Measurements from ENCODE around the gene EXOC8. TPM values are rescaled to one million over a fixed set of nuclear protein-coding genes. Genes with fewer than 3 reads are reported as not detected.

EXOC8 gene
- total and polyA plus RNA-seq, 3 experiments from 2014 or later: 3.0 to 16.9 (median 16.8) TPM

DNA sequence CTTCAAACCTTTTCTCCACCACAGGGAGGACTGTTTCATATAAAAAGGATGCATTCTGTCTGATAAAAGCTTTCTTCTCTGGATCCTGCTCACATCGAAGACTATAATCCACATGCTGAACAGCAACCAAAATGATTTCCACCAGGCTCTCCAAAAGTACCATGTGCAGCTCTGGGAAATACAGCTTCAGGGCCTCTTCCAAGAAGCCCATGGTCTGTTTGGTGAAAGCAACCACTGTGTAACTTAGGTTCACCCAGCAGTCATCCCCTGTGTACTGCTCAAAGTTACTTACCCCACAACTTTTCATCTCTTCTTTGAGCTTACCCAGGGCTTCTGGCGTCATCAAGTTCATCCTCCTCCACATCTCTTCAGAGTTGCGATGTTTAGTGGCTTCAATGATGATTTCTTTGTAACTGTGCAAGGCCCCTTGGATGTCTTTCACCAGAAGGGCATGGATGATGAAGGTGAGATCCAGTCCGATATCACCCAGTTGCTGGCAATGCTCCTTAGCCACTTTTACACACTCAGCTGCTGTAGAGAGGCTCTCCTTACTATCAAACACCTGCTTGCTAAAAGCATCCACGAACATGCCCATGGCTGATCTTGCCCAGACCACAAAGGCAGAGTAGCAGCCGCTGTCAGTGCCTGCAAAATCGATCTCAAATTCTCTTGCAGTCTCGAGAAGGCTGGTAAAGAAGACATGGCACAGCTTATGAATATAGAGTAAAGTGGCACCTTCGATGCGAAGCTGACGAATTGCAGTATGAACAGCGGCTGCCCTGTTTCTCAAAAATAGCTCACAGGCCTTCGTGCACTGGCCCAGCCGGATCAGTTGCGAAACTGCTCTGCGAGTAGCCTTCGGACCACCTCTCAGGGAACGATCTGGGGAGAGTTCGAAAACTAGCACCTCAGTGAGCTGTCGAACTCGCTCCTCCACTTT lies 1.7 kb downstream of the EXOC8 start:
- Histone ChIP-seq H3K9me3 (ENCODE audit: low read length) (no peaks in the 10 kb centered on the region), H3K4me1 (ENCODE audit: insufficient read depth, low read length) (peaks cover 56% of the 10 kb centered on the region), H3K27me3 (ENCODE audit: insufficient read depth, low read length, poor library complexity, severe bottlenecking) (no peaks in the 10 kb centered on the region), H3K27ac (ENCODE audit: low read depth, low read length) (peak overlapping the region; percentile 99), H3K36me3 (ENCODE audit: insufficient read depth, low read length) (no peaks in the 10 kb centered on the region), H3K4me3 (ENCODE audit: low read length) (peak overlapping the region; percentile 100)
- Mint-ChIP-seq H3K27me3 (peaks cover 0 to 8% of the 10 kb centered on the region in 2 donors), H3K36me3 (peaks cover 14 to 62% (median 19%) of the 10 kb centered on the region in 3 donors), H3K27ac (peak overlapping the region in 7 of 8 donors; percentile 25 to 89 (median 75)), H3K4me3 (peak overlapping the region; percentile 98 to 100 (median 100)), H3K9me3 (peaks cover 0 to 3% (median 2%) of the 10 kb centered on the region in 5 donors), H3K4me1 (peaks cover 69 to 90% (median 86%) of the 10 kb centered on the region in 3 donors)
- POLR2A ChIA-PET: no interaction called here
- CTCF ChIA-PET: interaction anchor here (0.8 to 1.5 kb wide), 2 partner anchors 20 to 21 kb away, joined by 3 read pairs; no protein-coding TSS in a partner anchor
- DNase-seq: no peak

DNA sequence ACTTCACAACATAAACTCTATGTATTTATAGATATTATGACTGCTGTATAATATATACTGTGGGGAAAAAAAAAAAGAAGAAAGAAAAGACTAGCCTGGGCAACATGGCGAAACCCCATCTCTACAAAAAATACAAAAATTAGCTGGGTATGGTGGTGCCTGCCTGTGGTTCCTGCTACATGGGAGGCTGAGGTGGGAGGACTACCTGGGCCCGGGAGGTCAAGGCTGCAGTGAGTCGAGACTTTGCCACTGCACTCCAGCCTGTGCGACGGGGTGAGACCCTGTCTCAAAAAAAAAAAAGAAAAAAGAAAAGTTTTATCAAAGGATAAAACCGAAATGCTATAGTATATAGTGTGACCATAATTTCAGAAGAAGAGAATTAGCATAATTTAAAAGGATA lies 2.7 kb downstream of the EXOC8 start:
- Histone ChIP-seq H3K4me1 (ENCODE audit: insufficient read depth, low read length) (peaks cover 56% of the 10 kb centered on the region), H3K36me3 (ENCODE audit: insufficient read depth, low read length) (no peaks in the 10 kb centered on the region), H3K27ac (ENCODE audit: low read depth, low read length) (no peak overlapping the region), H3K4me3 (ENCODE audit: low read length) (peak overlapping the region; percentile 10), H3K27me3 (ENCODE audit: insufficient read depth, low read length, poor library complexity, severe bottlenecking) (no peaks in the 10 kb centered on the region), H3K9me3 (ENCODE audit: low read length) (no peaks in the 10 kb centered on the region)
- H3K36me3 Mint-ChIP-seq: peaks cover 11 to 56% (median 19%) of the 10 kb centered on the region in 3 donors
- H3K27me3 Mint-ChIP-seq: peaks cover 0 to 8% of the 10 kb centered on the region in 2 donors
- ChIA-PET POLR2A (no interaction called here), CTCF (interaction anchor here (1.2 to 1.5 kb wide), 2 partner anchors 18 to 22 kb away, joined by 3 to 4 read pairs; no protein-coding TSS in a partner anchor)
- peak overlapping the region; percentile 68 to 100 (median 75) for H3K4me3 Mint-ChIP-seq
- H3K4me1 Mint-ChIP-seq: peaks cover 67 to 85% (median 85%) of the 10 kb centered on the region in 3 donors
- peaks cover 0 to 3% (median 2%) of the 10 kb centered on the region in 5 donors for H3K9me3 Mint-ChIP-seq
- DNase-seq: no peak
- H3K27ac Mint-ChIP-seq: peak overlapping the region in 2 of 8 donors; percentile 42 to 75

DNA sequence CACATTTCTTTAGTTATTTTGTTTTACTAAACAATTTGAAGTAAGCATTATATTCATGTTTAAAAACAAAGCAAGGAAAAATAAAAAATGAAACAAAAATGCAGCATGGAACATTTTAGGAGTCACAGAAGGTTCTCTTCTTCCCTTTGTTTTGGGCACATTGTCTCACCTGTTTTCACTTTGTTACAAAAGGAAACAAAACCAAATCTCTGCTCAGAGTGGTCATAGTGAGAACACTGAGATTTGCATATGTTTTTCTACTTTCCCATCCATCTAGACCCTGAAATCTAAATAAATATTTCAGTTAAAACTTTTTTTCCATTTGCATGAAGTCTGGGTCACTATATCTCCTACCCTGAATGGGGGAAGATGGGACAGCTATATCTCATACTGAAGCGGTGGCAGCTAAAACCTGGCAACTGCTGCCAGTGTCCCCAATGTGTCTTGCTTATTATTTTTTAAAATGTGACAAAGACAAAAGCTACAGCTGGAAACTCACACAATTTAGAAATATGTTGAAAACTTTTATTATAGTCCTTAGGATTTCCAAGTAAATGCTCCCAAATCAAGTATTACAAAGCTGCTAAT lies 3.5 kb downstream of the EXOC8 start:
- peaks cover 11 to 54% (median 19%) of the 10 kb centered on the region in 3 donors for H3K36me3 Mint-ChIP-seq
- H3K9me3 ChIP-seq (ENCODE audit: low read length): no peaks in the 10 kb centered on the region
- H3K36me3 ChIP-seq (ENCODE audit: insufficient read depth, low read length): no peaks in the 10 kb centered on the region
- H3K4me3 Mint-ChIP-seq: peak overlapping the region; percentile 68 to 100 (median 75)
- no peaks in the 10 kb centered on the region for H3K27me3 ChIP-seq (ENCODE audit: insufficient read depth, low read length, poor library complexity, severe bottlenecking)
- H3K27ac ChIP-seq (ENCODE audit: low read depth, low read length): no peak overlapping the region
- H3K27ac Mint-ChIP-seq: peak overlapping the region in 2 of 8 donors; percentile 11 to 28
- POLR2A ChIA-PET: no interaction called here
- no peak for DNase-seq
- peaks cover 0 to 3% (median 2%) of the 10 kb centered on the region in 5 donors for H3K9me3 Mint-ChIP-seq
- H3K27me3 Mint-ChIP-seq: peaks cover 0 to 8% of the 10 kb centered on the region in 2 donors
- peaks cover 64 to 83% (median 83%) of the 10 kb centered on the region in 3 donors for H3K4me1 Mint-ChIP-seq
- H3K4me3 ChIP-seq (ENCODE audit: low read length): peak overlapping the region; percentile 10
- CTCF ChIA-PET: interaction anchor here (1.2 kb wide), 1 partner anchor 17 kb away, joined by 4 read pairs; no protein-coding TSS in a partner anchor
- peaks cover 50% of the 10 kb centered on the region for H3K4me1 ChIP-seq (ENCODE audit: insufficient read depth, low read length)

DNA sequence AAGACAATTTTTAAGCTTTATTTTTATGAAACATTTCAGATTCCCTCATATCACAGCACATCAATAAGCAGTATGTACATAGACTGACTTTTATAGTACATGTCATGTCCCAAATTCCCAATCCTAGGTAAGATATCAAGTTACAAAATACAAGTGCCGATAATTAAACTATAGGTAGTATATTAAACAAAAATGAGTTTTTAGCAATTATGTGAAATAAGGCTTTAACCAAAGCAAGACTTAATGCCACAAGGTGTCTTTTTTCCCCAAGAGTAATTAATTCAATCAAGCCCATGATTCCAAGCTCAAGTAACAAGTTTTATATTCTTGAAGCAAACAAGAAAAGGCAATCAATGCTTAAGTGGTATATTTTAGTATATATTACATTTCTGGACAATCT lies 4.9 kb downstream of the EXOC8 start:
- Mint-ChIP-seq H3K36me3 (peaks cover 11 to 44% (median 19%) of the 10 kb centered on the region in 3 donors), H3K27me3 (peaks cover 0 to 4% of the 10 kb centered on the region in 2 donors), H3K4me1 (peaks cover 57 to 77% (median 76%) of the 10 kb centered on the region in 3 donors), H3K4me3 (peak overlapping the region in 4 of 7 donors; percentile 1 to 75 (median 52)), H3K27ac (peak overlapping the region in 2 of 8 donors; percentile 21 to 43), H3K9me3 (peaks cover 0 to 2% (median 2%) of the 10 kb centered on the region in 5 donors)
- DNase-seq: no peak
- ChIA-PET POLR2A (no interaction called here), CTCF (no interaction called here)
- Histone ChIP-seq H3K36me3 (ENCODE audit: insufficient read depth, low read length) (no peaks in the 10 kb centered on the region), H3K27me3 (ENCODE audit: insufficient read depth, low read length, poor library complexity, severe bottlenecking) (no peaks in the 10 kb centered on the region), H3K4me3 (ENCODE audit: low read length) (no peak overlapping the region), H3K4me1 (ENCODE audit: insufficient read depth, low read length) (peaks cover 43% of the 10 kb centered on the region), H3K9me3 (ENCODE audit: low read length) (no peaks in the 10 kb centered on the region), H3K27ac (ENCODE audit: low read depth, low read length) (no peak overlapping the region)

DNA sequence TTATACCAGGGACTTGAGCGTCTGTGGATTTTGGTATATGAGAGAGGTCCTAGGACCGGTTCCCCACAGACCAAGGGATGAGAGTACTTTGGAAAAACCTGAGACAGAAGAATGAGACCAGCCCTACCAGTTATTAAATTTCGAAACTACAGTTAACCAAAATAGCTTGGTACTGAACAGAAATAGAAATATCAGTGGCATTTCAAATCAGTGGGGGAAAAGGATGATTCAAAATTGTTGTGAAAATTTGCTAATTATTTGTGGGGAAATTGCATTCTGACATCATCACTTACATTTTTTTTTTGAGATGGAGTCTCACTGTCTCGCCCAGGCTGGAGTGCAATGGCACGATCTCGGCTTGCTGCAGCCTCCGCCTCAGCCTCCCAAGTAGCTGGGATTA lies 8.2 kb downstream of the EXOC8 start:
- Mint-ChIP-seq H3K36me3 (peaks cover 9 to 22% (median 9%) of the 10 kb centered on the region in 3 donors), H3K4me1 (peaks cover 30 to 47% (median 47%) of the 10 kb centered on the region in 3 donors), H3K27ac (no peak overlapping the region), H3K27me3 (no peaks in the 10 kb centered on the region), H3K4me3 (no peak overlapping the region), H3K9me3 (no peaks in the 10 kb centered on the region)
- DNase-seq: no peak
- H3K27me3 ChIP-seq (ENCODE audit: insufficient read depth, low read length, poor library complexity, severe bottlenecking): no peaks in the 10 kb centered on the region
- H3K9me3 ChIP-seq (ENCODE audit: low read length): no peaks in the 10 kb centered on the region
- POLR2A ChIA-PET: no interaction called here
- H3K4me1 ChIP-seq (ENCODE audit: insufficient read depth, low read length): peaks cover 19% of the 10 kb centered on the region
- H3K27ac ChIP-seq (ENCODE audit: low read depth, low read length): no peak overlapping the region
- no peak overlapping the region for H3K4me3 ChIP-seq (ENCODE audit: low read length)
- H3K36me3 ChIP-seq (ENCODE audit: insufficient read depth, low read length): no peaks in the 10 kb centered on the region
- CTCF ChIA-PET: no interaction called here

DNA sequence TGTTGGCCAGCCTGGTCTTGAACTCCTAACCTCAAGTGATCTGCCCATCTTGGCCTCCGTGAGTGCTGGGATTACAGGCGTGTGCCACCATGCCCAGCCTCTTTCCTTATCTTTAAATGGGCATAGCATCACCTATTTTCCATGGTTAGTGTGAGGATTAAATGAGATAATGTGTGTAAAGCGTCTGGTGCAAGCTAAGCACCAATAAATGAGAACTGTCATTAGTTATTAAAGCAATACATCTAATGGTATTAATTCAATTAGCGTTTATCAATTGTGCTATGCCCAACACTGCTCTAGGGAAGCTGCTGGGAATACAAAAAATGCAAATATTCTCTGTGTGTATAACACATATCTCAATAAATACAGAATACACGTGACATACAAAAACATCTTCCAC lies 10.0 kb downstream of the EXOC8 start:
- no peaks in the 10 kb centered on the region for H3K27me3 ChIP-seq (ENCODE audit: insufficient read depth, low read length, poor library complexity, severe bottlenecking)
- H3K4me1 ChIP-seq (ENCODE audit: insufficient read depth, low read length): no peaks in the 10 kb centered on the region
- no peak overlapping the region for H3K4me3 Mint-ChIP-seq
- H3K4me1 Mint-ChIP-seq: peaks cover 14 to 29% (median 28%) of the 10 kb centered on the region in 3 donors
- ChIA-PET CTCF (no interaction called here), POLR2A (no interaction called here)
- H3K27ac ChIP-seq (ENCODE audit: low read depth, low read length): no peak overlapping the region
- H3K9me3 Mint-ChIP-seq: no peaks in the 10 kb centered on the region
- H3K27me3 Mint-ChIP-seq: no peaks in the 10 kb centered on the region
- DNase-seq: no peak
- H3K36me3 Mint-ChIP-seq: peaks cover 0 to 11% (median 6%) of the 10 kb centered on the region in 3 donors
- no peak overlapping the region for H3K27ac Mint-ChIP-seq
- no peaks in the 10 kb centered on the region for H3K36me3 ChIP-seq (ENCODE audit: insufficient read depth, low read length)
- H3K9me3 ChIP-seq (ENCODE audit: low read length): no peaks in the 10 kb centered on the region
- no peak overlapping the region for H3K4me3 ChIP-seq (ENCODE audit: low read length)

DNA sequence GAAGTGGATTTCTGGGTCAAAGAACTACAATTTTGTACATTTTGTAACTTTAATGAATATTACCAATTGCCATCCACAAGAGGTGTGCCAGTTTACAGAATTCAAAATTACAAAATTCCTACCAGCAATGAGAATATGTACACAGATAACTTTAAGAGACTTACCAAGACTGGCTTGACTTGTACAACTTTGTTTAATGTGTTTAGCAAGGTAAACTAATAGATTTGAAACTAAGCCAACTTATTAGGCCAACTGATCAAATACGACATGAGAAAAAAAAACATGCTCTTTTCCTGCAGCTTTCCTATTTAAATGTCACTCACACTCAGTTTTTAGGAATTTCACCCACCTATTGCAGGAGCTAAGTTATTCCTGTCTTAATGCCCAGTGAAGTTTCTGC lies 11.4 kb downstream of the EXOC8 start:
- ChIA-PET CTCF (no interaction called here), POLR2A (interaction anchor here (1.5 kb wide), 1 partner anchor 12 kb away, joined by 3 read pairs; the partner anchor contains the start of genes EXOC8 and SPRTN)
- H3K4me3 ChIP-seq (ENCODE audit: low read length): no peak overlapping the region
- H3K9me3 ChIP-seq (ENCODE audit: low read length): no peaks in the 10 kb centered on the region
- no peaks in the 10 kb centered on the region for H3K27me3 ChIP-seq (ENCODE audit: insufficient read depth, low read length, poor library complexity, severe bottlenecking)
- no peak overlapping the region for H3K4me3 Mint-ChIP-seq
- H3K27me3 Mint-ChIP-seq: no peaks in the 10 kb centered on the region
- no peaks in the 10 kb centered on the region for H3K36me3 ChIP-seq (ENCODE audit: insufficient read depth, low read length)
- no peak overlapping the region for H3K27ac ChIP-seq (ENCODE audit: low read depth, low read length)
- peaks cover 7 to 18% (median 16%) of the 10 kb centered on the region in 3 donors for H3K4me1 Mint-ChIP-seq
- H3K9me3 Mint-ChIP-seq: no peaks in the 10 kb centered on the region
- no peak overlapping the region for H3K27ac Mint-ChIP-seq
- no peaks in the 10 kb centered on the region for H3K4me1 ChIP-seq (ENCODE audit: insufficient read depth, low read length)
- DNase-seq: no peak
- peaks cover 0 to 5% (median 1%) of the 10 kb centered on the region in 3 donors for H3K36me3 Mint-ChIP-seq

Data from CD8-positive, alpha-beta memory T cell (primary cell).